ENCODE measurements around the gene GAK. TPM values are rescaled to one million over a fixed set of nuclear protein-coding genes. Genes with fewer than 3 reads are reported as not detected.

Gene GAK
- total RNA-seq, 1 experiment from 2014 or later: 117 TPM

DNA sequence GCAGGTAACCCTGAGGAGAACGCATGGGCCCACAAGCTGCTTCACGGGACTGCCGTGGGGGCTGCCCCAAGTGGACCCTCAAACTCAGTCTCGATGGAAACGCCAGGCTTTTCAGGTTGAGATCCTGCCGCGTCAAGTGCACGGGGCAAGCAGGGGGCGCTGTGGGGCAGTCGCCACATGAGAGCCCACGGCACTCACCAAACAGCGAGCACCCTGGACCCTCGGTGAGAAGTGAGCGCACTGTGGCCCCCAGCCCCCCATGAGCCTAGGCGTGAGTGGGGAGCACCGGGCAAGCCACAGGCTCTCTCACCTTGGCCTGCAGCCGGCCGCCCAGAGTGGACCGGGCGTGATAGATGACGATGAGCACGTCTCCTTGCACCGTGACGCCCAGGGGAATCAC, 55.3 kb downstream of the GAK start:
- H3K4me3 ChIP-seq (ENCODE audit: low read length): no peak overlapping the region
- ChIA-PET POLR2A (ENCODE audit: unreplicated experiment) (no interaction called here), CTCF (no interaction called here)
- ATAC-seq (no peak), DNase-seq (no peak)
- no TSS peak for BruUV-seq (replicated peaks)
- H3K36me3 ChIP-seq (ENCODE audit: low read depth, low read length): no peaks in the 10 kb centered on the region
- no peak overlapping the region for H2AFZ ChIP-seq (ENCODE audit: low read length)
- no peaks in the 10 kb centered on the region for H3K9me3 ChIP-seq (ENCODE audit: low read length)
- no peak overlapping the region for H3K4me2 ChIP-seq (ENCODE audit: low read length)
- intact Hi-C loops (cut with micrococcal nuclease): no loop called here
- H3K79me2 ChIP-seq (ENCODE audit: low read length): no peaks in the 10 kb centered on the region
- TF ChIP-seq, protein P1, sequence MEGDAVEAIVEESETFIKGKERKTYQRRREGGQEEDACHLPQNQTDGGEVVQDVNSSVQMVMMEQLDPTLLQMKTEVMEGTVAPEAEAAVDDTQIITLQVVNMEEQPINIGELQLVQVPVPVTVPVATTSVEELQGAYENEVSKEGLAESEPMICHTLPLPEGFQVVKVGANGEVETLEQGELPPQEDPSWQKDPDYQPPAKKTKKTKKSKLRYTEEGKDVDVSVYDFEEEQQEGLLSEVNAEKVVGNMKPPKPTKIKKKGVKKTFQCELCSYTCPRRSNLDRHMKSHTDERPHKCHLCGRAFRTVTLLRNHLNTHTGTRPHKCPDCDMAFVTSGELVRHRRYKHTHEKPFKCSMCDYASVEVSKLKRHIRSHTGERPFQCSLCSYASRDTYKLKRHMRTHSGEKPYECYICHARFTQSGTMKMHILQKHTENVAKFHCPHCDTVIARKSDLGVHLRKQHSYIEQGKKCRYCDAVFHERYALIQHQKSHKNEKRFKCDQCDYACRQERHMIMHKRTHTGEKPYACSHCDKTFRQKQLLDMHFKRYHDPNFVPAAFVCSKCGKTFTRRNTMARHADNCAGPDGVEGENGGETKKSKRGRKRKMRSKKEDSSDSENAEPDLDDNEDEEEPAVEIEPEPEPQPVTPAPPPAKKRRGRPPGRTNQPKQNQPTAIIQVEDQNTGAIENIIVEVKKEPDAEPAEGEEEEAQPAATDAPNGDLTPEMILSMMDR (conservative IDR thresholded peaks at IDR 0.05; ENCODE audit: low read depth, low read length): peak; percentile 30; the same call in 1 of the 2 replicates
- TF ChIP-seq EZH2 (IDR thresholded peaks at IDR 0.05; ENCODE audit: low read length, unreplicated experiment): no peak
- no peaks in the 10 kb centered on the region for H3F3A ChIP-seq (ENCODE audit: low read length, unreplicated experiment)
- no peaks in the 10 kb centered on the region for H3K9me2 ChIP-seq (replicated peaks; ENCODE audit: low read length)
- no peaks in the 10 kb centered on the region for H4K20me1 ChIP-seq (ENCODE audit: low read length)
- no peak overlapping the region for H3K9ac ChIP-seq (ENCODE audit: low read length)
- H3K27ac ChIP-seq (ENCODE audit: low read length): no peak overlapping the region
- H3K27me3 ChIP-seq (ENCODE audit: low read length): no peaks in the 10 kb centered on the region
- H3K4me1 ChIP-seq (ENCODE audit: insufficient read depth, low read length): no peaks in the 10 kb centered on the region

- H3F3A ChIP-seq (ENCODE audit: low read length, unreplicated experiment): no peaks in the 10 kb centered on the region
- H3K9ac ChIP-seq (ENCODE audit: low read length): no peak overlapping the region
- no peaks in the 10 kb centered on the region for H4K20me1 ChIP-seq (ENCODE audit: low read length)
- H2AFZ ChIP-seq (ENCODE audit: low read length): no peak overlapping the region
- no peaks in the 10 kb centered on the region for H3K27me3 ChIP-seq (ENCODE audit: low read length)
- H3K9me3 ChIP-seq (ENCODE audit: low read length): no peaks in the 10 kb centered on the region
- H3K9me2 ChIP-seq (replicated peaks; ENCODE audit: low read length): no peaks in the 10 kb centered on the region
- no peaks in the 10 kb centered on the region for H3K4me1 ChIP-seq (ENCODE audit: insufficient read depth, low read length)
- H3K27ac ChIP-seq (ENCODE audit: low read length): no peak overlapping the region
- TF ChIP-seq, protein P1 (conservative IDR thresholded peaks at IDR 0.05; ENCODE audit: low read depth, low read length): no peak
- TF ChIP-seq EZH2phosphoT487 (IDR thresholded peaks at IDR 0.05; ENCODE audit: borderline replicate concordance, low read length): no peak
- TF ChIP-seq EZH2 (IDR thresholded peaks at IDR 0.05; ENCODE audit: low read length, unreplicated experiment): no peak
- CTCF ChIA-PET: no interaction called here
- H3K4me2 ChIP-seq (ENCODE audit: low read length): no peak overlapping the region
- no TSS peak for BruUV-seq (replicated peaks)
- intact Hi-C loops (cut with micrococcal nuclease): no loop called here
- POLR2A ChIA-PET (ENCODE audit: unreplicated experiment): no interaction called here
- no peak for ATAC-seq
- H3K36me3 ChIP-seq (ENCODE audit: low read depth, low read length): no peaks in the 10 kb centered on the region
- no peaks in the 10 kb centered on the region for H3K79me2 ChIP-seq (ENCODE audit: low read length)
- no peak for DNase-seq
- no peak overlapping the region for H3K4me3 ChIP-seq (ENCODE audit: low read length)
Observed at GRCh38 chr4:875818-876423, 56.2 kb downstream of the GAK start.

DNA sequence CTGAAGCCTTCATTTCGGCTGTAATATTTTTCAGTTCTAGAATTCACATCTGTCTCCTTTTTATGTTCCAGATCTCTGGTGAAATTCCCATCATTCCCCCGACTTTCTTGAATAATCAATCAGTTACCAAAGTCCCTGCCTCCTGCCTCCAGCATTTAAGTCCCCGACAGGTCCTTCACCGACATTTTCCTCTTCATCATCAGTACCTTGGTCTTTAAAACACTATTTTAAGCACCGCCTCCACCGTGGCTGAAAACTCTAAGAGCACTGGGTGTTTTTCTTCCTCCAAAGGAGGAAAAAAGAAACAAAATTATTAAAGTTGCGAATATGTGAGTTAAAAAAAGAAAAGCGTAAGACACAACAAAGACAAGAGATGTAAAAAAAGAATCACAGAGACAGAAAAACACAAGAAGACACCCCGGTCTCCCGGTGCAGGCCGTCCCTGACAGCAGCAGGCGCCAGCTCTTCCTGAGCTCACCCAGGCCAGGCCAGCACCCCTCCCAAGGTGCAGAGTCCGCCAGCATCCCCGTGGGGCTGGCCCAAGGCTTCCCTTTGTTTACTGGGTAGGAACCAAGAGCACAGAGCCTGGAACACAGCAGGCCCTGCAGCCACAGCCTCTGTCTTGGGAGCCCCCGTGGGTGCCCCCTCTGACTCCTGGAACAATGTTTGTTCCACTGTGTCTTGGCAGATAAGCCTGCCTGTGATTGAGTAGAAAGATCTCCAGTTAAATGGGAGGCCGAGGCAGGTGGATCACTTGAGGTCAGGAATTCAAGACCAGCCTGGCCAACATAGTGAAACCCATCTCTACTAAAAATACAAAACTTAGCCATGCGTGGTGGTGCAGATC, 56.9 kb downstream of the GAK start:
- BruUV-seq (replicated peaks): no TSS peak
- ChIA-PET POLR2A (ENCODE audit: unreplicated experiment) (no interaction called here), CTCF (no interaction called here)
- no peak for TF ChIP-seq EZH2 (IDR thresholded peaks at IDR 0.05; ENCODE audit: low read length, unreplicated experiment)
- TF ChIP-seq, protein P1 (conservative IDR thresholded peaks at IDR 0.05; ENCODE audit: low read depth, low read length): no peak
- no peak for TF ChIP-seq EZH2phosphoT487 (IDR thresholded peaks at IDR 0.05; ENCODE audit: borderline replicate concordance, low read length)
- Histone ChIP-seq H3F3A (ENCODE audit: low read length, unreplicated experiment) (no peaks in the 10 kb centered on the region), H3K9me2 (replicated peaks; ENCODE audit: low read length) (no peaks in the 10 kb centered on the region), H3K79me2 (ENCODE audit: low read length) (no peaks in the 10 kb centered on the region), H2AFZ (ENCODE audit: low read length) (no peak overlapping the region), H3K36me3 (ENCODE audit: low read depth, low read length) (no peaks in the 10 kb centered on the region), H3K4me3 (ENCODE audit: low read length) (no peak overlapping the region), H3K9ac (ENCODE audit: low read length) (no peak overlapping the region), H3K9me3 (ENCODE audit: low read length) (no peaks in the 10 kb centered on the region), H3K4me1 (ENCODE audit: insufficient read depth, low read length) (no peaks in the 10 kb centered on the region), H3K4me2 (ENCODE audit: low read length) (no peak overlapping the region), H4K20me1 (ENCODE audit: low read length) (no peaks in the 10 kb centered on the region), H3K27ac (ENCODE audit: low read length) (no peak overlapping the region), H3K27me3 (ENCODE audit: low read length) (no peaks in the 10 kb centered on the region)
- ATAC-seq (no peak), DNase-seq (no peak)
- intact Hi-C loops (cut with micrococcal nuclease): no loop called here
